Stromal cell of bone marrow (primary cell): ENCODE data around the gene SATL1.
"Not testable (repeated sequence)": the region's sequence is repeated elsewhere in the genome, so short reads cannot be mapped to it uniquely, and the experiment has no call there.

ENCODE experiments used
- DNase-seq: peaks from one replicate; pipeline ENCODE4 v3.0.0-alpha.2; 2012; ENCODE audit warnings: low read depth

SATL1 gene

GRCh38 chrX:85243761-85244449 is at the start of gene SATL1, which contains the start of gene ZNF711:
SATL1 (minus strand) TSS chrX:85243779; CDS start chrX:85108968, 134,811 bp downstream.
ZNF711 (plus strand) TSS chrX:85243991; CDS start chrX:85247573, 3,582 bp downstream.
- DNase-seq, result no peak

DNA sequence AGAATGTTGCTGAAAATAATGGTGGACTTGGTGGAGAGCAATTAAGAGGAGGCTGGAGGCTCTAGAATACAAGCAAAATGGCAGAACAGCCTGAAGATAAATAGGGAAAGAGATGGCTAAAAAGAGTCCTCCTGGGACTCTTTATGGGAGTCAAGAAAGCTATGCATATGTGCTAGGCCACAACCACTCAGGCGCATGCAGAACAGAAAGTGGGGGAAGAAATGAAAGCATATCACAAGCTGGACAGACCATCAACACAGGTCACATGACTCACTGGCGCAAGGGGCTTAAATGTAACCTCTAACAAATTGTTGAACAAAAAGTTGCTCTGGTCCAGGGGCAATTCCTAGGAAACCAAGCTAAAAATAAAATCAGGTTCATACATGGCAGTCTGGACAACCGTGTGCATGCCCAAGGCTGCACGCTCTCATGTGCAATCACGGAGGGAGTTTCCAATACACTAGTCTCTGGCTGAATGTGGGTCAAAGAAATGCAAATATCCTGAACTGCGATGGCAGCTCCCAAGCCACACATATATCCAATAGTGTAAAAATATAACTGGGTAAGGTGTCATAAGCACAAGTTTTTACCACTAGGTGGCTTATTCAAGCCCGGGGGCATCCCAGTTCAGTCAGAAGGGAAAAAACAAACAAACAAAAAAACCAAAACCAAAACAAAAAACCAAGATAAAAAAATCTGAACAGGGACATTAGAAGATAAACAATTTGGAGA is 45.6 kb upstream of the SATL1 start:
- DNase-seq, result no peak

DNA sequence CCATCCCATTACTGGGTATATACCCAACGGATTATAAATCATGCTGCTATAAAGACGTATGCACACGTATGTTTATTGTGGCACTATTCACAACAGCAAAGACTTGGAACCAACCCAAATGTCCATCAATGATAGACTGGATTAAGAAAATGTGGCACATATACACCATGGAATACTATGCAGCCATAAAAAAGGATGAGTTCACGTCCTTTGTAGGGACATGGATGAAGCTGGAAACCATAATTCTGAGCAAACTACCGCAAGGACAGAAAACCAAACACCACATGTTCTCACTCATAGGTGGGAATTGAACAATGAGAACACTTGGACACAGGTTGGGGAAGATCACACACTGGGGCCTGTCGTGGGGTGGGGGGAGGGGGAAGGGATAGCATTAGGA is 41.7 kb upstream of the SATL1 start:
- not testable (repeated sequence) for DNase-seq

- no peak for DNase-seq
Measured at GRCh38 chrX:85244450-85245211, 1.1 kb upstream of the SATL1 start.

DNA sequence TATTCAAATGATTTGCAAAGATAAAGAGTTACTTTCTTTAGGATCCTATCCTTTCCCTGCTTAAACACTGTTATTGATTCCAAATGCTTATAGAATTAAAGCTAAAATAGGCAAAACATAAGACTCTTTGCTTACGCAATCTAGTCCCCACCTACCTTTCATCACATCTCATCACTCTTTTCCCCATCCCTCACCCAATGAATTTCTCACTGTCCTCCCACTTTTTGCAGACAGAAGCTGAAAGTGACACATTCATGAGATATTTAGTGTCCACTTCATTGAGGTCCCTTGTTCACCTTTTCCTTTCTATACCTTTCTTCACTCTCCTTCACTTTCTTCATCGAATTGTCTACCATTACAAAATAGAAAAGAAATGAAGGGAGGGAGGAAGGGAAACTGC is 424 bp downstream of the SATL1 start:
- no peak for DNase-seq

DNA sequence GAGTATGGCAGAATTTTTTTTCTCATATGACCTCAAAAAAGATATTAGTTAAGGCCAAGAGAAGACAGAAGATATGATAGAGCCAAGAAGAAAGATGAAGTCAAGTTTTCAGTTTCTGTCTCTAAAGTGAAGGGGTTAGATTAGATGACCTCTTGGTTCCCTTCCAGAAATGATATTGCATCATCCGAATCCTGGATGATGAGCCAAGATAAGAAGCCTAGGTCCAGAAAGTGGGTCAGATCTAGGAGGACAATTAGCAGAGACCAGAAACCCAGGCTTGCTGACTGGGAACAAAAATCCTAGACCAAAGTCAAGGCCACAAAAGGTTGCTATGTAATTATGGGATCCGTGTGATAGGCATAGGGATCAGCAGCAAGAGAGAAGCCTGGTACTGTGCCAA is 20.2 kb downstream of the SATL1 start:
- DNase-seq, result no peak

DNA sequence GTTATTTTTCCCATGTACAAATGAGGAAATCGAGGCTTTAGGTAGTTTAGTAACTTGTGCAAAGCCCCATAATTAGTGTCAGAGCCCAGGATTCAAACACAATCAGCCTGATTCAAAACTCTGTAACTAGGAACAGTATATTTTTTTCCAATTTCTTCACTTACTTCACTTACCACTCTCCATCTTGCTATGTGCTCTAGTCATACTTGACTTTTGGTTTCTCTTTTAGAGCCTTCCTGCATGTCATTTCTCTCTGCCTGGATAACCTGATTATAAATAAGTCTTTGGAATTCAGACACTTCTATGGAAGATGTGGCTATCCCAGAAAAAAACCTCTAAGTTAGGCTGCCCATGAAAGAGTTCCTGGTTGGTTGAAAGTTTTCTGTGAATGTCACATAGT is 22.2 kb downstream of the SATL1 start:
- DNase-seq, result no peak

- no peak for DNase-seq
Measured at GRCh38 chrX:85215946-85216345, 27.6 kb downstream of the SATL1 start.

DNA sequence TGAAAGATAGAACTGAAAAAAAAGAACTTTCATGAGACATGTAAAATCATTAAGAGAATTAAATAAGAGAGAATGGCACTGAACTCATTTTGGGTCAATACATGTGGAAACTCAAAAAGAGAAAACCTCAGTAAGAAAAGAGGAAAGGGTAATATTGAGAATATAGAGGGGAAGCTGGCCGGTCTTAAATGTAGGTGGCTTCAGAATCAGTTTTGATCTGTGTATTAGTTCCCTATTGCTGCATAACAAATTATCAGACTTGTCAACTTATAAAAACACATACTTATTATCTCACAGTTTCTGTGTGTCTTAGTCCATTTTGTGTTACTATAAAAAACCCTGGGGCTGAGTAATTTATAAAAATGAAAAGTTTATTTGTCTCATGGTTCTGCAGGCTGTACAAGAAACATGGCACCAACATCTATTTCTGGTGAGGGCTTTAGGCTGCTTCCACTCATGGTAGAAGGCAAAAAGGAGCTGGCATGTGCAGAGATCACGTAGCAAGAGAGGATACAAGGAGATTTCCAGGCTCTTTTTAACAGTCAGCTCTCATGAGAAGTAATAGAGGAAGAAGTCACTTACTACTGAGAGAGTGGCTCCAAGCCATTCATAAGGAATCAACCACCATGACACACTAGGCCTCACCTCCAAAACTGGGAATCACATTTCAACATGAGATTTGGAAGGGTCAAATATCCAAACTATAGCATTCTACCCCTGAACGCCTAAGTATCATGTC is 29.6 kb downstream of the SATL1 start:
- no peak for DNase-seq

DNA sequence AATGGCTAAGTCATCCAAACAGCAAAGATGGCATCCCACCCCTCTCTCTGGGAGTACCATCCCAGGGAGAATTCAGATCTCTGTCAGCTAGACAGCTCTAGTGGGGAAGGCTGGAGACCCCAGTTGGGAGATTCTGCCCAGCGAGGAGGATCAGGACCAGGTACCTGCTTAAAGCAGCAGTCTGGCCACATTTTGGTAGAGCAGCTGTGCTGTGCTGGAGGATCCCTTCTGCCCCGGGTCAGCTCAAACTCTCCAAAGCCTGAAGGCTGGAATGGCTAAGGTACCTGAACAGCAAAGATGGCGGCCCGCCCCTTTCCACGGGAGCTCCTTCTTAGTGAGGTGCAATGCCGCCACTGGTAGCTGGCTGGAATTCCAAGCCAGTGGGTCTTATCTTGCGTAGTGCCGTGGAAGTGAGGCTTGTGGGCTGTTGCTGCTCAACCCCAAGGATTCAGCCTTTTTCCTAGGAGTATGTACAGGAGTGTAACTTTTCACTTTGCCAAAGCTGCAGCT is 40.1 kb downstream of the SATL1 start:
- no peak for DNase-seq

GRCh38 chrX:85196319-85196718 is 47.3 kb downstream of the SATL1 start:
- DNase-seq, result no peak

DNA sequence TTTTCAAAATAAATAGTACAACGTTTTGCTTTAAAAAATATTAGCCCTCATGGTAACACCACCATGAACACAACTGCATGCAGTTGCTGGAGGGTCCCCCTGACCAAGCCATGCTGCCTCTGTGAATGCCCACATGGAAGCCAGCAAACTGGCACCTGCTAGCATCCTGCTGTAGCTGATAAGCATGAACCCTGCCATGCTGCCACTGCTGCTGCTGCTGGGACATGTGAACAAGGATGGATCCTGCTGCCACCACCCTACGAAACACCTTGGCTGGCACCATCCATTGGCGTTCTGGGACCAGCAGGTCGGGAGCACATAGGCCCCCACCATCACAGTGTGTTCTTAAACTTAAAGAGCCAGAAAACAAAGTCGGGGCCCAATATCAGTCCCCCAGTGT is 83.9 kb downstream of the SATL1 start:
- no peak for DNase-seq

DNA sequence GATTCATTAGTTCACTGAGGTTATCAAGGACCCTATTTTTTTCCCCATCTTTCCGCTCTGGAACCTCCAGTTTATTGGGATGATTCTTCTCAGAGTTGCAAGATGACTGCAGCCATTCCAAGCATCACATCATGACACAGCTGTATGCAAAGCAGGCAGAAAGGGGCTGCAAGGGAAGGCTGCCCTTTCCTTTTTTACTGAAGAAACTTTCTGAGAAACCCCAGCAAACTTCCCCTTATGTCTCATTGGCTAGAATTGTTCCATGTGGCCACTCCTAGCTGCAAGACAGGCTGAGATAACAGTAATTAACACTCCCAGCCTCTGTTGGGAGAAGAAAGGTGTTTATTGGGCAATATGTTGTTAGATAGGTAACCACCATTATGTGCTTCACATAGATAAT is 102.6 kb downstream of the SATL1 start:
- DNase-seq, result no peak

DNA sequence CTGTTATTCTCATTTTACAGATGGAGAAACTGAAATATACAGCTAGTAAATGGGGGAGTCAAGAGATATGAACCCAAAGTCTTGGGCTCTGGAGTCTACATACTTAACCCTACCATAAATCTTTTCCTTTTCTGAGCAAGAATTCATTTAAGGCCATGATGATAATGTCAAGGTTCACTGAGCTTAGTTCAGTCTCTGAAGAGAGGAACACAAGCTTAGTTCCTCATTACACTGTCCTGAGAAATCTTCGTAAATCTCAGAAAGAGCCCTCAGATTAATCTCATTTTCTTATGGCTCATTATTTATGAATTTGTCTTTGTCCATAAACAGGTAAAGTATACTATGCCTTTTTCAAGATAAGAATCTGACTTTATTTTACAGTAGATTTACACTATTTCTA is 104.2 kb downstream of the SATL1 start:
- no peak for DNase-seq

- DNase-seq, result no peak
Measured at GRCh38 chrX:85136409-85136808, 107.2 kb downstream of the SATL1 start.

- DNase-seq, result no peak
Measured at GRCh38 chrX:85115252-85115651, 128.3 kb downstream of the SATL1 start.

DNA sequence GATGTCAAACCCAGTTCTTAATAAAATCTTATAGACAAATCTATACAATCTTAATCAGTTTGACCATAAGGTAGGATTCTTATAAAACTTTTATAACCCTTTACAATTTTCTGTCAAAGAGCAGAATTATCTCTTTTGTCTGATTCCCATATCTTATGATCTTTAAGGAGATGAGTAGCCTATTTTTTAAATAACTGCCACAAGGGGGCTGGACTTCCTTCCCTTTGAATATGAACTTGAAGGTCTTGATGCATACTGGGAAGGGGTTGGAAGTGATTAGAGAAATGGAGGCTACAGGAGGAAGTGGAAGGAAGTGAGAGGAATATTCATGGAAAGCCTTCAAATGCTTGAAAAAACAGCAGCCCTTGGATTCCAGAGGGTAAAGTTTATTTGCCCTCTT is 128.8 kb downstream of the SATL1 start:
- DNase-seq, result no peak

- DNase-seq, result no peak
Measured at GRCh38 chrX:85114171-85114570, 129.4 kb downstream of the SATL1 start.

DNA sequence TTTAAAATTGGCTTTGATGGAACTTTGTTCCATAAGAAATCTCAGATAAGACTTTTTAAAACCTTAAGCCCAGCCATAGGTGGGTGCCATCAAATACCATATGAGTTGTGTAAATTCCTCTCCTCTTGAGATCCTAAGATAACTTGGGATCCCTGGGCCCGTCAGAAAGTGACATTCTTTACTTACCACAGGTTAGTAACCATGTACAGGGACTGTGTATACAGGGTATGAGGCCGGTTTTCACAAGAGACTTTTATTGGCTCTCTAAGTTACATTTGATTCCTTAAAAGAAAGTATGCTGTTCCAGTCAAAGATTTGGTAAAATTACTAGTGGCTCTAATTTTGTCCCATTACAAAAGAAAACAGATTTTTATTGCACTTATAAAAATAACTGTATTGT is 129.8 kb downstream of the SATL1 start:
- no peak for DNase-seq

- DNase-seq, result no peak
Measured at GRCh38 chrX:85112293-85112692, 131.3 kb downstream of the SATL1 start.

DNA sequence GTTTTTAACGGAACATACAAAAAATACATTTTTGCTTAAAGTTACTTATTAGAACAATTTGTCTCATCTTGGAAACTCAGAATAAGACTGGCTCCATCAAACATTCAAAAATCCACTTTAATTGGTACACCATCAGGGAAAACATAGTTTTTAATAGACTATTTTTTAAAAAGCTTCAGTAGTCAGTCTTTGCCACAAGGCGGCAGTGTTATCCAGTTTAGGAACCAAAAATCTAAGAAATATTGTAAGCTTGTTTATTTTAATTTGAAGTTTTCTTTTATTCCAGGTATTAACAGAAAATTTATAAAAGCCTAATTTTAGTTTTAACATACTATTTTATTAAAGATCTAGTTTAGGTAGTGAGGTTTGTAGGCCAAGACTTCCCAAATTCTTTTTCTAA is 132.2 kb downstream of the SATL1 start:
- no peak for DNase-seq

DNA sequence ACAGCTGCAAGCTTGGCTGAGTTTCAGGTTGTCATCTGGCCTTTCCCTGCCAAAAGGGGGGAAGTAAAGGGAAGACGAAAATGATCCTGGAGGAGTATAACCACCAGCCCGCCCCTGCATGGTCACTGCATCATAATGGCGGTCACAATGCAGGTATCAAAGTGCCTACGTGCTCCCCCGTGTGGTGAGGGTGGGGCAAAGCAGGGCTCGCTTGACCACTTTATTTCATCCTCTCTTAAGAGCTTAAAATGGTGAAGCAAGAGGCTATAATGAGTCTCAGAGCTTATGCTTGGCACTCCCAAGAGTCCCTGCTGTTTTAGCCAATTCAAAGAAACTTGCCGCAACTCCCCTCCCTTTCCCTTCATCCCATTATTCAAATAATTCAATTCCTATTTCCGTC is 134.3 kb downstream of the SATL1 start:
- DNase-seq, result no peak
